OCI-LY7 (cell line): ENCODE results near the gene STAC3.

ENCODE experiments used
- EZH2phosphoT487 ChIP-seq: fragments of 200-600 bp; sonication (generic); IDR thresholded peaks from 2 replicates; pipeline ENCODE4 v1.6.1; 2018; ENCODE audit warnings: low read depth, borderline replicate concordance, mild to moderate bottlenecking, mixed run types, antibody characterized with exemption, low read length, moderate library complexity, mixed read lengths
- TF ChIP-seq, protein P1 (sequence below): fragments of 200-600 bp; sonication (generic); conservative IDR thresholded peaks from 2 replicates; pipeline ENCODE4 v1.5.1; 2014; ENCODE audit warnings: mild to moderate bottlenecking, antibody characterized with exemption, low read length, moderate library complexity, mixed read lengths

DNA sequence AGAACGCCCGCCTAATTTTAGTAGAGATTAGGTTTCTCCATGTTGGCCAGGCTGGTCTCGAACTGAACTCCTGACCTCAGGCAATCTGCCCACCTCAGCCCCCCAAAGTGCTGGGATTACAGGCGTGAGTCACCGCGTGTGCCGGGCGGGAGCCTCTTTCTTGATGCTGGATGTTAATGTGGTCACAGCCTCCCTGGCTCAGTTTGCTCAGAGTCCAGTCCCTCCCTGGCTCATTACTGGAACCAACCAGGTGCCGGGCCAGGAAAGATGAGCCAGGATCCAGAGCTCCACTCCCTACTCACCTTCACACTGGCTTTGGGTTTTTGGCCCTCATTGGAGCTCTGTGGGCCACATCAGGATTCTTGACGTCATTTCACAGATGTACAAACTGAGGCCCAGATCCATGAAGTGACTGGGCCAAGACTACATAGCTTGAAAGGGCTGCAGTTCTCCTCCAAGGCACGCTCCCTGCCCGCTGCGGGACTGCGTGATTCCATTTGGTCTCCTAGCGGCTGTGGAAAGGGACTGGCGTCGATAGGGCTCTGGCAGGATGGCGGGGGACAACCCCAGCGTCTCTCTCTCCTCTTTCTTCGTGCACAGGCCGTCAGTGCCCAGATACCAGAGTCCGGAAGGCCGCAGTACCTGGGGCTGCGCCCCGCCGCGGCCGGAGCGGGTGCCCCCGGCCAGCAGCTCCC lies 26.6 kb downstream of the STAC3 start:
- TF ChIP-seq, protein P1, sequence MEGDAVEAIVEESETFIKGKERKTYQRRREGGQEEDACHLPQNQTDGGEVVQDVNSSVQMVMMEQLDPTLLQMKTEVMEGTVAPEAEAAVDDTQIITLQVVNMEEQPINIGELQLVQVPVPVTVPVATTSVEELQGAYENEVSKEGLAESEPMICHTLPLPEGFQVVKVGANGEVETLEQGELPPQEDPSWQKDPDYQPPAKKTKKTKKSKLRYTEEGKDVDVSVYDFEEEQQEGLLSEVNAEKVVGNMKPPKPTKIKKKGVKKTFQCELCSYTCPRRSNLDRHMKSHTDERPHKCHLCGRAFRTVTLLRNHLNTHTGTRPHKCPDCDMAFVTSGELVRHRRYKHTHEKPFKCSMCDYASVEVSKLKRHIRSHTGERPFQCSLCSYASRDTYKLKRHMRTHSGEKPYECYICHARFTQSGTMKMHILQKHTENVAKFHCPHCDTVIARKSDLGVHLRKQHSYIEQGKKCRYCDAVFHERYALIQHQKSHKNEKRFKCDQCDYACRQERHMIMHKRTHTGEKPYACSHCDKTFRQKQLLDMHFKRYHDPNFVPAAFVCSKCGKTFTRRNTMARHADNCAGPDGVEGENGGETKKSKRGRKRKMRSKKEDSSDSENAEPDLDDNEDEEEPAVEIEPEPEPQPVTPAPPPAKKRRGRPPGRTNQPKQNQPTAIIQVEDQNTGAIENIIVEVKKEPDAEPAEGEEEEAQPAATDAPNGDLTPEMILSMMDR = no peak
- TF ChIP-seq EZH2phosphoT487 = no peak
